ENCODE measurements around the gene FKBP2.
A peak's percentile ranks its signal among the peaks of the same experiment; 100 is the strongest.

DNA sequence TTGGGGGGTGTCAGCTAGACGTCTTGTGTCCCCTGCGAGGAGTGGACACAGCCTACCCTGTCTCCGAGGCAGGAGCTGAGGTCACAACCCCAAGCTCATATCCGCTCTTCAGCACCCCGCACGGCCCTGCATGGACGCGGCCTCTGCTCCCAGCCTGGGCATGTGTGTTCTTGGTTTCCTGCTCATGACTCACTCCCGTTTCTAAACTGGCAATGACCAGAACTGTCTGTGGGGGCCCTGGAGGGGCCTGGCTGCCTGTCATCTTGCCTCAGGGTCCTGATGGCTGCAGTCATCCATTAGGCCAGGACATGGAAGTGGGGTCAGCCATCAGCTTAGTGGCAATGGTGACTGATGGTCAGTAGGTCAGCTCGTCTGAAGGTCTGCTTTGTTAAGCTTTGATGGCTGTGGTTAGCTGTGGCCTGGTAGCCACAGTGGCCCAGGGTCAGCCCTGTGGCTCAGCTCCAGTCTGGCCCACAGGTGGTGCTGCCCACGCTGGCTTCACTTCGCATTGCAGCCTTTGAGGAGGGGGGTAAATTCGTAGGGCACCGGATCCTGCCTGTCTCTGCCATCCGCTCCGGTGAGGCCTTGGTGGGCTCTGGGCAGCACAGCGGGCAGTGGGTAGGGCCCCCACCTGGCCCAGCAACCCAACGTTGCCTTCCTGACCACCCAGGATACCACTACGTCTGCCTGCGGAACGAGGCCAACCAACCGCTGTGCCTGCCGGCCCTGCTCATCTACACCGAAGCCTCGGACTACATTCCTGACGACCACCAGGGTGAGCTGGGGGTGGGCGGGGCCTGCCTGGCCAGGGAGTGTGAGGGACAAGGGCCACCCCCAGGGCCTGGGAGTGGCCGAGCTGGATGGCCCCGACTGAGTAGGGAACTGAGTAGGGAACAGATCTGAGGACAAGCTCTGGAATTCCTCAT is 22.4 kb downstream of the FKBP2 start:
- TF ChIP-seq EZH2 (IDR thresholded peaks at IDR 0.05) = no peak
- TF ChIP-seq, protein P1, sequence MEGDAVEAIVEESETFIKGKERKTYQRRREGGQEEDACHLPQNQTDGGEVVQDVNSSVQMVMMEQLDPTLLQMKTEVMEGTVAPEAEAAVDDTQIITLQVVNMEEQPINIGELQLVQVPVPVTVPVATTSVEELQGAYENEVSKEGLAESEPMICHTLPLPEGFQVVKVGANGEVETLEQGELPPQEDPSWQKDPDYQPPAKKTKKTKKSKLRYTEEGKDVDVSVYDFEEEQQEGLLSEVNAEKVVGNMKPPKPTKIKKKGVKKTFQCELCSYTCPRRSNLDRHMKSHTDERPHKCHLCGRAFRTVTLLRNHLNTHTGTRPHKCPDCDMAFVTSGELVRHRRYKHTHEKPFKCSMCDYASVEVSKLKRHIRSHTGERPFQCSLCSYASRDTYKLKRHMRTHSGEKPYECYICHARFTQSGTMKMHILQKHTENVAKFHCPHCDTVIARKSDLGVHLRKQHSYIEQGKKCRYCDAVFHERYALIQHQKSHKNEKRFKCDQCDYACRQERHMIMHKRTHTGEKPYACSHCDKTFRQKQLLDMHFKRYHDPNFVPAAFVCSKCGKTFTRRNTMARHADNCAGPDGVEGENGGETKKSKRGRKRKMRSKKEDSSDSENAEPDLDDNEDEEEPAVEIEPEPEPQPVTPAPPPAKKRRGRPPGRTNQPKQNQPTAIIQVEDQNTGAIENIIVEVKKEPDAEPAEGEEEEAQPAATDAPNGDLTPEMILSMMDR (IDR thresholded peaks at IDR 0.05) = peak; percentile 13
- no peak for TF ChIP-seq EZH2phosphoT487 (IDR thresholded peaks at IDR 0.05)
